Lower lobe of right lung (tissue), 2 donors: ENCODE measurements around the gene MTCH1. TPM values are rescaled to one million over a fixed set of nuclear protein-coding genes. Genes with fewer than 3 reads are reported as not detected.

Experiments
- ATAC-seq, 2 donors: fragments of 200-7000 bp; cut with Tn5 transposase; one replicate each; pipeline ENCODE4 v1.9.1; 2020 to 2022; ENCODE audit warnings: mild to moderate bottlenecking in 2 of 2, moderate library complexity in 2 of 2
- DNase-seq: peaks from one replicate; pipeline ENCODE4 v3.0.0-alpha.2; 2020
- H3K27ac ChIP-seq: fragments of 200-600 bp; one replicate; pipeline ENCODE4 v1.8.0; 2022
- H3K27me3 ChIP-seq: fragments of 200-600 bp; one replicate; pipeline ENCODE4 v1.8.0; 2022; ENCODE audit warnings: low read depth
- H3K36me3 ChIP-seq: fragments of 200-600 bp; one replicate; pipeline ENCODE4 v1.8.0; 2022; ENCODE audit warnings: mild to moderate bottlenecking
- H3K4me1 ChIP-seq: fragments of 200-600 bp; one replicate; pipeline ENCODE4 v1.8.0; 2022
- H3K4me3 ChIP-seq: fragments of 200-600 bp; one replicate; pipeline ENCODE4 v1.8.0; 2022; ENCODE audit warnings: mild to moderate bottlenecking
- H3K9me3 ChIP-seq: fragments of 200-600 bp; one replicate; pipeline ENCODE4 v1.8.0; 2022
- intact Hi-C: fragments of 100-400 bp; cut with DNase I; formaldehyde crosslinking; loops from one replicate; pipeline ENCODE4 v1.11.0; 2022
- total RNA-seq: library from RNA; stranded (reverse); fragmentation: NEBNext Ultra II Directional; extraction: Animal tissue kit (Norgen Biotek cat#: 25700); gene quantifications from one replicate; pipeline ENCODE4 v1.2.1, GENCODE V29; 2021
- TF ChIP-seq, protein P1 (sequence below): fragments of 200-600 bp; IDR thresholded peaks from one replicate; pipeline ENCODE4 v1.8.0; 2022; ENCODE audit warnings: antibody characterized with exemption, mild to moderate bottlenecking
- donor health status: DM: no; HTN: yes; CAD: no; lungs with severe emphysema.

MTCH1 gene
- total RNA-seq, 1 donor from 2014 or later, result 194 TPM

DNA sequence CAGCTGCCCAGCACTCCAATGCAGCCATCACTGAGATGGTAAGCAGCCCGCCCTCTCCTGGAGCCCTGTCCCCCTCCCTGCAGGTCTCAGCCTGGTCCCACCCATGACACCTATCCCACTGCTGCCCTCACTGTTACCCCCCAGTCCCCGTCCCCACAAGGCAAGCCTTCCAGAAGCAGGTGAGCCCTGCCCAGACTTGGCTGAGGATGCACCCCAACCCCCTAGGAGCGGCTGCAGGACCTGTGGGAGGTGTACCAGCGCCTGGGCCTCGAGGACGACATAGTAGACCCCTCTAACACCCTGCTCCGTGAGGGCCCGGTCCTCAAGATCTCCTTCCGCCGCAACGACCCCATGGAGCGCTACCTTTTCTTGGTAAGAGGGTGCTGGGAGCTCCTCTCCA is 28.7 kb upstream of the MTCH1 start:
- Histone ChIP-seq H3K4me1 (peaks cover 20% of the 10 kb centered on the region), H3K27ac (no peak overlapping the region), H3K9me3 (no peaks in the 10 kb centered on the region), H3K4me3 (no peak overlapping the region), H3K36me3 (peaks cover 53% of the 10 kb centered on the region), H3K27me3 (no peaks in the 10 kb centered on the region)
- intact Hi-C loops, result no loop called here
- DNase-seq, result no peak
- no peak for ATAC-seq
- TF ChIP-seq, protein P1, sequence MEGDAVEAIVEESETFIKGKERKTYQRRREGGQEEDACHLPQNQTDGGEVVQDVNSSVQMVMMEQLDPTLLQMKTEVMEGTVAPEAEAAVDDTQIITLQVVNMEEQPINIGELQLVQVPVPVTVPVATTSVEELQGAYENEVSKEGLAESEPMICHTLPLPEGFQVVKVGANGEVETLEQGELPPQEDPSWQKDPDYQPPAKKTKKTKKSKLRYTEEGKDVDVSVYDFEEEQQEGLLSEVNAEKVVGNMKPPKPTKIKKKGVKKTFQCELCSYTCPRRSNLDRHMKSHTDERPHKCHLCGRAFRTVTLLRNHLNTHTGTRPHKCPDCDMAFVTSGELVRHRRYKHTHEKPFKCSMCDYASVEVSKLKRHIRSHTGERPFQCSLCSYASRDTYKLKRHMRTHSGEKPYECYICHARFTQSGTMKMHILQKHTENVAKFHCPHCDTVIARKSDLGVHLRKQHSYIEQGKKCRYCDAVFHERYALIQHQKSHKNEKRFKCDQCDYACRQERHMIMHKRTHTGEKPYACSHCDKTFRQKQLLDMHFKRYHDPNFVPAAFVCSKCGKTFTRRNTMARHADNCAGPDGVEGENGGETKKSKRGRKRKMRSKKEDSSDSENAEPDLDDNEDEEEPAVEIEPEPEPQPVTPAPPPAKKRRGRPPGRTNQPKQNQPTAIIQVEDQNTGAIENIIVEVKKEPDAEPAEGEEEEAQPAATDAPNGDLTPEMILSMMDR, result no peak

DNA sequence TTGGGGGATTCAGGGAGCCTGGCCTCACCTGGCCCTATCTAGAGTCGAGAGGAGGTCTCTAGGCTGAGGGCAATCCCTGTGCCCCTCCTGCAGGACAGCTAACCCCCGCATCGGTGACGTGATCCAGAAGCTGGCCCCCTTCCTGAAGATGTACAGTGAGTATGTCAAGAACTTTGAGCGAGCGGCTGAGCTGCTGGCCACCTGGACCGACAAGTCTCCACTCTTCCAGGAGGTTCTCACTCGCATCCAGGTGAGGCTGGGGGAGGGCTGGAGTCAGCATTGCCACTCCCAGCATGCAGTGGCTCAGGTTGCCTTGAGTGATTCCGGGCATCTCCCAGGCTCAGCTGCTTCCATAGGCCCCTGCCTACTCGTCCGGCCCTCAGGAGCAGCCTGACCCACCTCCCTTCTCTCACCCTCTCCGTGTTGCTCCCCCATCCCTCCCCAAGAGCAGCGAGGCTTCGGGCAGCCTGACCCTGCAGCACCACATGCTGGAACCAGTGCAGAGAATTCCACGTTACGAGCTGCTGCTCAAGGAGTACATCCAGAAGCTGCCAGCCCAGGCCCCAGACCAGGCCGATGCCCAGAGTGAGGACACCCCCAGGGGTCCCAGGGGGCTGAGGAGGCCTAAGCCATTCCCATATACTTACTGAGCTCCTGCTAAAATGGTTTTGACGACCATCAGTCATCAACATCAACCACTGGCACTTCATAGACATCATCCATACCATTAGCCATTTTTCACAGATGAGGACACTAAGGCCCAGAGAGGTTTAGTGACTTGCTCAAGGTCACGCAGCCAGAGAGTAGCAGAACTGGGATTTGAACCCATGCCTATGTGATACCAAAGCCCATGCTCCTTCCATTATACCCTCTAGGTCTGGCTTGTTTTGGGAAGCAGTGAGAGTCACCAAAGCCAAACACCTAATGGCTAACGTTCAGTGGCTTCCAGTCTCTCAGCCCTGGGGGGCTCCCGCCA is 27.8 kb upstream of the MTCH1 start:
- H3K4me3 ChIP-seq, result no peak overlapping the region
- no peak overlapping the region for H3K27ac ChIP-seq
- DNase-seq (no peak), ATAC-seq (no peak)
- H3K9me3 ChIP-seq, result no peaks in the 10 kb centered on the region
- H3K36me3 ChIP-seq, result peaks cover 46% of the 10 kb centered on the region
- intact Hi-C loops, result no loop called here
- H3K27me3 ChIP-seq, result no peaks in the 10 kb centered on the region
- peaks cover 13% of the 10 kb centered on the region for H3K4me1 ChIP-seq
- TF ChIP-seq, protein P1, result no peak

DNA sequence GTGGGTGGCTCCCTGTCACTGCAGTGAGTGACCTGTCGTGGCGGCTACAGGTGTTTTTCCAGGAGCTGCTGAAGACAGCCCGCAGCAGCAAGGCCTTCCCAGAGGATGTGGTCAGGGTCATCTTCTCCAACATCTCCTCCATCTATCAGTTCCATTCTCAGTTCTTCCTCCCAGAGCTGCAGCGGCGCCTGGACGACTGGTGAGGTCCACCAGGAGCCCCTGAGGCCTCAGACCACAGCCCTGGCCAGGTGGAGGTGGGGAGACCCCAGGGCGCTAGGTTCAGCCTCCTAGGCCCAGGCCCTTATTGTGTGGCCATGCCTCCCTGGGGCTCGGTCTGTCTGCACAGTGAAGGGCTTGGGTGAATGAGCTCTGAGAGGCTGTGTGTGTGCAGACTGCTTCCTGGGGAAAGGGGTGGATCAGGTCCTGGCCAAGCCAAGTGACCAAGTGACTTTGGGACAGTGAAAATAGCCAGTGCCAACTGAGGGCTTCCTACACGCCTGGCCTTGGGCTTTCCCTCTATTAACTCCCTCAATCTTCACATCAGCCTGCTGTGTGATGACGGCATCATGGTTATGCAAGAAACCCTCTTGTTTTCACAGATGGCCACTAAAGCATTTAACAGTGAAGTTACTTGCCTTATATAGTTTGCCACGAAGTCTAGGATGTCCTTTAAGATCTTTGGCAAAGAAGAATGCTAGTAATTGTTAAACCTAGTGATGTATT is 25.8 kb upstream of the MTCH1 start:
- Histone ChIP-seq H3K4me3 (no peak overlapping the region), H3K4me1 (no peaks in the 10 kb centered on the region), H3K36me3 (peaks cover 42% of the 10 kb centered on the region), H3K9me3 (no peaks in the 10 kb centered on the region), H3K27ac (no peak overlapping the region), H3K27me3 (no peaks in the 10 kb centered on the region)
- TF ChIP-seq, protein P1, result no peak
- intact Hi-C loops, result no loop called here
- no peak for ATAC-seq
- DNase-seq, result no peak

DNA sequence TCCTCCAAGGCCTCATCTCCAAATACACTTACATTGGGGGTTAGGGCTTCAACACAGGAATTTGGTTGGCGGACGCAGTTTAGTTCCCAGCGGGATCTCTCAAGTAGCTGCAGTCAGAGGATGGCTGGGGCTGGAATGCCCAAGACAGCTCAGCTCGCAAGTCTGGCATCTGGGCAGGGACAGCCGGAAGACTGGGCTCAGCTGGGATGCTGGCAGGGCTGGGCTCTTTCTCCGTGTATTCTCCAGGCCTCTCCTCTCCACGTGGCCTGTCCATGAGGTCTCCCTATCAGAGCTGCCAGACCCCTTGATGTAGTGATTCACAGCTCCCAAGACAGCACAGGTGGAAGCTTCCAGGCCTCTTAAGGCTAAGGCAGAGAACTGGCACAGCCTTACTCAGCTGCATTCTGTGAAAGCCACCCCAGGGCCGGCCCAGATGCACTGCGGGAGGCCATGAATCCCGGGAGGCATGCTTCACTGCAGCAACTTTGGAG is 24.5 kb upstream of the MTCH1 start:
- Histone ChIP-seq H3K4me1 (no peaks in the 10 kb centered on the region), H3K27ac (no peak overlapping the region), H3K27me3 (no peaks in the 10 kb centered on the region), H3K4me3 (no peak overlapping the region), H3K36me3 (peaks cover 41% of the 10 kb centered on the region), H3K9me3 (no peaks in the 10 kb centered on the region)
- intact Hi-C loops, result no loop called here
- no peak for ATAC-seq
- DNase-seq, result no peak
- TF ChIP-seq, protein P1, result no peak

DNA sequence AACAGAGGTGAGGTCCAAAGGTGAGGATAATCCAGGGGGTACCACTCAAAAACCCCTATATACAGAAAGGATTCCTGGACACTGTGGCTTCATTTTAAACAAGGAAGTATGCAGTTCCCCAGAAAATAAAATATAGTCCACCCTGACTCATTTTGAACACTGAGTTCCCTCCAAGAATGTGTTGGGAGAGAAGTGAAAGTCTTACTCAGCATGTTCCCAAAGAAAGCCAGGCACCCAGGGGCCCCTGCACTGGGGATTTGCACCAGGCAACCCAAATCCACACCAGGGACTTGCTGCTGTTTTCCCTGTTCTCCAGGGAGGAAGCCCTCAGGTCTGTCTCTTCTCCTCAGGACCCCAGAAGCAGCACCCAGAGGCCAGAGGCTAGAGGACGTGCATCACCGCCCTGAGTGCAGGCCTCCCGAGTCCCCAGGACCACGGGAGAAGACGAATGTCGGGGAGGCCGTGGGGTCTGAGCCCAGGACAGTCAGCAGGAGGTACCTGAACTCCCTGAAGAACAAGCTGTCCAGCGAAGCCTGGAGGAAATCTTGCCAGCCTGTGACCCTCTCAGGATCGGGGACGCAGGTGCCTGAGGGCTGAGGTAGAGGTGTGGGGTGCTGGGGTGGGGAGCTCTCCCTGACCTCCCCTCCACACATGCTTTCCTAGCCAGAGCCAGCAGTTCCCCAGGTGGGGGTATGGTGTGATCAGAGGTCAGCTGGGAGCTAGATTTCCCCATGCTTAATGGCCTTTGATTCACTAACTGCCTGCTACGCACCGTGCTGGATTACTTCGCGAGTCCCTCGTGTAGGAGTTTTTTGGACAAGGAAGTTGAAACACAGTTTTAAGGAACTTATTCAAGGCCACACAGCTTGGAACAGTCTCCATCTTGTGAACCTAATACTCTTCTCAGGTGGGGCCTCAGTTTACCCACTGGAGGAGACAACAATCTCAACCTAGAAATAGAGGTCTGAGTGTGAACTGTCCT is 22.8 kb upstream of the MTCH1 start:
- Histone ChIP-seq H3K9me3 (no peaks in the 10 kb centered on the region), H3K4me1 (no peaks in the 10 kb centered on the region), H3K4me3 (no peak overlapping the region), H3K36me3 (peaks cover 25% of the 10 kb centered on the region), H3K27ac (peak overlapping the region; percentile 51), H3K27me3 (no peaks in the 10 kb centered on the region)
- peak; percentile 44 to 53 for ATAC-seq
- TF ChIP-seq, protein P1, result no peak
- intact Hi-C loops, result no loop called here
- no peak for DNase-seq
